IMR-90 (cell line): ENCODE results near the gene LDB1. TPM values are rescaled to one million over a fixed set of nuclear protein-coding genes. Genes with fewer than 3 reads are reported as not detected.

Experiments
- ATAC-seq: fragments of 200-7000 bp; cut with Tn5 transposase; 2 replicates; pipeline ENCODE4 v1.9.1; 2020; ENCODE audit warnings: low read depth, mild to moderate bottlenecking, moderate library complexity
- BruUV-seq: library from RNA; stranded (reverse); fragments of 400-500 nt; replicated peaks from 2 replicates; lab custom pipeline; 2021; lab: Mats Ljungman, UMichigan
- CTCF ChIA-PET: fragments of 300-600 bp; formaldehyde crosslinking; extraction: SDS; loops from one replicate; lab custom pipeline; 2021; ENCODE audit warnings: antibody characterized with exemption; lab: Yijun Ruan, JAX
- POLR2A ChIA-PET: fragments of 300-600 bp; sonication (Branson Sonifier 250); formaldehyde crosslinking; loops from one replicate; lab custom pipeline; 2022; ENCODE audit warnings: antibody characterized with exemption; ENCODE audit not compliant: unreplicated experiment; lab: Charles Lee
- DNase-seq: peaks from one replicate; pipeline ENCODE4 v3.0.0; 2013
- H2AFZ ChIP-seq: replicated peaks from 2 replicates; pipeline ENCODE3; 2013; ENCODE audit warnings: low read length, mild to moderate bottlenecking; ENCODE audit not compliant: poor library complexity
- H2AK5ac ChIP-seq: 2 replicates; pipeline ENCODE4 v1.6.1; 2013; ENCODE audit warnings: low read depth, low read length, inconsistent platforms
- H2AK9ac ChIP-seq: replicated peaks from 2 replicates; pipeline ENCODE3; 2013; ENCODE audit warnings: mild to moderate bottlenecking, low read depth, low read length, moderate library complexity; ENCODE audit not compliant: poor library complexity
- H2BK120ac ChIP-seq: 2 replicates; pipeline ENCODE4 v1.6.1; 2013; ENCODE audit warnings: low read depth, low read length, inconsistent platforms
- H2BK15ac ChIP-seq: 3 replicates; pipeline ENCODE4 v1.6.1; 2013; ENCODE audit warnings: low read depth, low read length, inconsistent platforms
- H2BK20ac ChIP-seq: 2 replicates; pipeline ENCODE4 v1.6.1; 2013; ENCODE audit warnings: low read depth, mild to moderate bottlenecking, inconsistent platforms, low read length, moderate library complexity
- H2BK5ac ChIP-seq: 2 replicates; pipeline ENCODE4 v1.6.1; 2013; ENCODE audit warnings: mild to moderate bottlenecking, low read depth, low read length, inconsistent platforms; ENCODE audit not compliant: poor library complexity, severe bottlenecking
- H3K14ac ChIP-seq: replicated peaks from 2 replicates; pipeline ENCODE4 v1.6.1; 2013; ENCODE audit warnings: low read depth, low read length, inconsistent platforms
- H3K18ac ChIP-seq: 2 replicates; pipeline ENCODE4 v1.6.1; 2013; ENCODE audit warnings: low read depth, low read length, control low read depth
- H3K23ac ChIP-seq: 2 replicates; pipeline ENCODE4 v1.6.1; 2013; ENCODE audit warnings: low read depth, low read length, inconsistent platforms
- H3K27ac ChIP-seq: 2 replicates; pipeline ENCODE4 v1.5.1; 2013; ENCODE audit warnings: mild to moderate bottlenecking, control low read depth, low read length; ENCODE audit not compliant: insufficient read depth
- H3K27me3 ChIP-seq: 2 replicates; pipeline ENCODE4 v1.6.1; 2013; ENCODE audit warnings: low read length; ENCODE audit not compliant: control insufficient read depth, insufficient read depth
- H3K36me3 ChIP-seq: 2 replicates; pipeline ENCODE4 v1.6.1; 2013; ENCODE audit warnings: low read length, mixed read lengths; ENCODE audit not compliant: control insufficient read depth, insufficient read depth
- H3K4ac ChIP-seq: 2 replicates; pipeline ENCODE4 v1.6.1; 2013; ENCODE audit warnings: low read depth, low read length, inconsistent platforms
- H3K4me1 ChIP-seq: 2 replicates; pipeline ENCODE4 v1.6.1; 2013; ENCODE audit warnings: low read length, mixed read lengths; ENCODE audit not compliant: control insufficient read depth, insufficient read depth
- H3K4me2 ChIP-seq: 2 replicates; pipeline ENCODE4 v1.6.1; 2013; ENCODE audit warnings: low read depth, mild to moderate bottlenecking, control low read depth, low read length, moderate library complexity
- H3K4me3 ChIP-seq: 2 replicates; pipeline ENCODE4 v1.5.1; 2013; ENCODE audit warnings: low read depth, mild to moderate bottlenecking, control low read depth, low read length, moderate library complexity; ENCODE audit not compliant: insufficient read depth
- H3K56ac ChIP-seq: 2 replicates; pipeline ENCODE4 v1.6.1; 2013; ENCODE audit warnings: low read length, inconsistent platforms; ENCODE audit not compliant: insufficient read depth; ENCODE audit errors: extremely low read depth
- H3K79me1 ChIP-seq, 2 experiments: 2 replicates each; pipeline ENCODE4 v1.6.1; 2013; ENCODE audit warnings: low read length in 2 of 2, inconsistent platforms in 1 of 2, low read depth in 1 of 2
- H3K9ac ChIP-seq: 2 replicates; pipeline ENCODE4 v1.6.1; 2013; ENCODE audit warnings: low read depth, low read length, control low read depth
- H3K9me1 ChIP-seq: 2 replicates; pipeline ENCODE4 v1.6.1; 2013; ENCODE audit warnings: low read length, inconsistent platforms; ENCODE audit not compliant: insufficient read depth
- H3K9me3 ChIP-seq: 2 replicates; pipeline ENCODE4 v1.6.1; 2013; ENCODE audit warnings: low read length; ENCODE audit not compliant: control insufficient read depth, insufficient read depth
- H4K20me1 ChIP-seq: 2 replicates; pipeline ENCODE4 v1.6.1; 2013; ENCODE audit warnings: low read length, inconsistent platforms; ENCODE audit not compliant: insufficient read depth
- H4K5ac ChIP-seq: 2 replicates; pipeline ENCODE4 v1.6.1; 2013; ENCODE audit warnings: mild to moderate bottlenecking, low read depth, low read length, control low read depth
- H4K8ac ChIP-seq, 2 experiments: 2 replicates each; pipeline ENCODE4 v1.6.1; 2013; ENCODE audit warnings: low read depth in 2 of 2, low read length in 2 of 2, control low read depth in 1 of 2, inconsistent platforms in 1 of 2
- H4K91ac ChIP-seq: 2 replicates; pipeline ENCODE4 v1.6.1; 2013; ENCODE audit warnings: low read depth, low read length, inconsistent platforms; ENCODE audit not compliant: insufficient read depth
- ELK1 ChIP-seq: fragments of 150-350 bp; IDR thresholded peaks from 2 replicates; pipeline ENCODE4 v1.6.1; 2016; ENCODE audit warnings: low read depth, mild to moderate bottlenecking, low read length, moderate library complexity, borderline replicate concordance
- FOS ChIP-seq: fragments of 150-350 bp; IDR thresholded peaks from 2 replicates; pipeline ENCODE4 v1.6.1; 2016; ENCODE audit warnings: low read depth, low read length
- MAZ ChIP-seq: IDR thresholded peaks from 2 replicates; pipeline ENCODE4 v1.6.1; 2012; ENCODE audit warnings: low read depth, mild to moderate bottlenecking, low read length, improper control_type of control experiment, moderate library complexity, borderline replicate concordance
- MXI1 ChIP-seq: IDR thresholded peaks from 2 replicates; pipeline ENCODE4 v1.6.1; 2012; ENCODE audit warnings: low read depth, mild to moderate bottlenecking, low read length, moderate library complexity, borderline replicate concordance
- POLR2A ChIP-seq: IDR thresholded peaks from 2 replicates; pipeline ENCODE4 v1.6.1; 2012; ENCODE audit warnings: mild to moderate bottlenecking, low read depth, low read length
- RAD21 ChIP-seq: IDR thresholded peaks from 2 replicates; pipeline ENCODE4 v1.6.1; 2012; ENCODE audit warnings: low read length, improper control_type of control experiment
- RFX5 ChIP-seq: IDR thresholded peaks from 2 replicates; pipeline ENCODE4 v1.8.0; 2012; ENCODE audit warnings: low read depth, mild to moderate bottlenecking, low read length, moderate library complexity
- USF2 ChIP-seq: fragments of 150-350 bp; IDR thresholded peaks from 2 replicates; pipeline ENCODE4 v1.6.1; 2017; ENCODE audit warnings: mild to moderate bottlenecking, antibody characterized with exemption, low read length, low read depth
- WGBS, 2 experiments: methylation state at CpG; one replicate each; pipeline versions ENCODE4 v1.1.5 to v1.1.7; 2013; ENCODE audit warnings: missing lambda C conversion rate in 2 of 2; ENCODE audit not compliant: insufficient read length in 1 of 2; ENCODE audit errors: extremely low coverage in 2 of 2; 5-methylcytosine and 5-hydroxymethylcytosine counted together
- dilution Hi-C: fragments of 300-500 bp; cut with HindIII; formaldehyde crosslinking; loops from one replicate; pipeline ENCODE4 v1.14.3; 2018; ENCODE audit warnings: low sequenced_read_pairs; ENCODE audit not compliant: unreplicated experiment
- in situ Hi-C: fragments of 300-500 bp; cut with MboI; formaldehyde crosslinking; loops from 3 replicates; pipeline ENCODE4 v1.14.3; 2019; ENCODE audit warnings: low sequenced_read_pairs, inconsistent platforms, mixed read lengths
- intact Hi-C: fragments of 100-400 bp; cut with micrococcal nuclease; formaldehyde crosslinking; loops from 2 replicates; pipeline ENCODE4 v1.10.0; 2022
- polyA plus RNA-seq, 3 experiments: library from polyadenylated mRNA; depleted of rRNA; stranded (reverse); fragments of >200 nt; gene quantifications; 2 replicates each; pipeline ENCODE4 v1.2.3, GENCODE V29; 2012; ENCODE audit warnings: low replicate concordance in 1 of 3
- total RNA-seq: library from RNA; depleted of rRNA; stranded (reverse); fragments of >200 nt; gene quantifications from 2 replicates; pipeline ENCODE4 v1.2.3, GENCODE V29; 2012

The LDB1 gene
- total and polyA plus RNA-seq, 2 of the 4 experiments (the other 2 are of a cell fraction): 47.9 to 92.4 TPM

GRCh38 chr10:102133373-102134195 lies 13.4 kb upstream of the LDB1 start:
- no peak overlapping the region for H2BK20ac ChIP-seq
- H3K18ac ChIP-seq: peak overlapping the region; percentile 59; the same call in 1 of the 2 replicates
- H3K14ac ChIP-seq: peak overlapping the region; percentile 98
- peaks cover 0 to 48% of the 10 kb centered on the region in 2 experiments; a peak in 2 of 4 replicates for H3K79me1 ChIP-seq
- peak overlapping the region; percentile 67 for H2BK120ac ChIP-seq
- H4K5ac ChIP-seq: peak overlapping the region; percentile 22
- peaks cover 52% of the 10 kb centered on the region for H4K20me1 ChIP-seq
- peak overlapping the region; percentile 92 for H3K23ac ChIP-seq
- in situ Hi-C loops: no loop called here
- peak overlapping the region; percentile 100 for H2AK9ac ChIP-seq
- no peaks in the 10 kb centered on the region for H3K27me3 ChIP-seq
- H3K9ac ChIP-seq: peak overlapping the region; percentile 97
- peak overlapping the region; percentile 97 for H2AK5ac ChIP-seq
- H3K4ac ChIP-seq: peak overlapping the region; percentile 91
- peaks cover 24% of the 10 kb centered on the region for H3K9me1 ChIP-seq
- H3K4me1 ChIP-seq: peaks cover 9% of the 10 kb centered on the region; the same call in 1 of the 2 replicates
- WGBS, 2 experiments: 0% methylated on average over 2 of the region's 48 CpGs; no CpG with 5 or more reads in 1 of the 2 experiments
- TF ChIP-seq USF2 (peak; percentile 84), ELK1 (no peak), FOS (0 out of 2 replicates have a peak, but pooled peaks have one; percentile 7), POLR2A (peak; percentile 65), MAZ (0 out of 2 replicates have a peak, but pooled peaks have one; percentile 14), MXI1 (peak; percentile 99), RAD21 (peak; percentile 6; the same call in 1 of the 2 replicates), RFX5 (no peak)
- POLR2A ChIA-PET: no interaction called here
- H2AFZ ChIP-seq: peak overlapping the region; percentile 91
- dilution Hi-C loops: no loop called here
- no peaks in the 10 kb centered on the region for H3K9me3 ChIP-seq
- H3K56ac ChIP-seq: peak overlapping the region; percentile 97
- H3K27ac ChIP-seq: peak overlapping the region; percentile 96
- H3K36me3 ChIP-seq: peaks cover 11% of the 10 kb centered on the region
- CTCF ChIA-PET: no interaction called here
- peak overlapping the region; percentile 99 for H3K4me2 ChIP-seq
- ATAC-seq: peak; percentile 47
- H2BK5ac ChIP-seq: peak overlapping the region; percentile 82
- intact Hi-C loops: loop anchor here (1.0 kb wide), 1 partner anchor 36 kb away; no protein-coding TSS in a partner anchor
- H4K91ac ChIP-seq: peak overlapping the region; percentile 97
- H4K8ac ChIP-seq: peak overlapping the region; percentile 83 to 84
- H2BK15ac ChIP-seq: no peak overlapping the region; the same call in 2 of the 3 replicates
- peak overlapping the region; percentile 61 for H3K4me3 ChIP-seq
- BruUV-seq: no TSS peak
- peak; percentile 70 for DNase-seq
